H1 (cell line): ENCODE data around the gene THBS1. TPM values are rescaled to one million over a fixed set of nuclear protein-coding genes. Genes with fewer than 3 reads are reported as not detected.

Source experiments
- CTCF ChIA-PET: fragments of 300-600 bp; sonication (Branson Sonifier 250); formaldehyde crosslinking; loops from one replicate; lab custom pipeline; 2021; ENCODE audit not compliant: partially characterized antibody; lab: Charles Lee
- POLR2A ChIA-PET: fragments of 300-600 bp; sonication (Branson Sonifier 250); formaldehyde crosslinking; loops from one replicate; lab custom pipeline; 2021; ENCODE audit warnings: inconsistent platforms; ENCODE audit not compliant: partially characterized antibody; lab: Charles Lee
- DNase-seq, 2 experiments: peaks; one replicate each; pipeline versions ENCODE4 v3.0.0 to v3.0.0-alpha.2; 2010 to 2022; ENCODE audit warnings: low spot score in 2 of 2, low read depth in 1 of 2, mixed read lengths in 1 of 2
- FAIRE-seq: peaks from 2 replicates; lab custom pipeline; 2011; peaks lifted over from hg19 to GRCh38; lab: Jason Lieb, UNC
- H2AFZ ChIP-seq: 2 replicates; pipeline ENCODE4 v1.8.1; 2012; ENCODE audit warnings: low read length, inconsistent platforms
- H2AK5ac ChIP-seq: 2 replicates; pipeline ENCODE4 v1.6.1; 2013; ENCODE audit warnings: low read depth, low read length
- H2BK120ac ChIP-seq: replicated peaks from 2 replicates; pipeline ENCODE3; 2013; ENCODE audit warnings: low read depth, low read length, inconsistent platforms
- H2BK12ac ChIP-seq: 2 replicates; pipeline ENCODE4 v1.6.1; 2013; ENCODE audit warnings: low read depth, low read length
- H2BK15ac ChIP-seq: 2 replicates; pipeline ENCODE4 v1.6.1; 2013; ENCODE audit warnings: low read length
- H2BK20ac ChIP-seq: 2 replicates; pipeline ENCODE4 v1.6.1; 2013; ENCODE audit warnings: low read length
- H2BK5ac ChIP-seq: 2 replicates; pipeline ENCODE4 v1.6.1; 2013; ENCODE audit warnings: low read depth, low read length
- H3K14ac ChIP-seq: 2 replicates; pipeline ENCODE4 v1.6.1; 2013; ENCODE audit warnings: inconsistent platforms; ENCODE audit not compliant: insufficient read length
- H3K18ac ChIP-seq: 2 replicates; pipeline ENCODE4 v1.6.1; 2013; ENCODE audit warnings: low read length; ENCODE audit errors: extremely low read depth
- H3K23ac ChIP-seq: 2 replicates; pipeline ENCODE4 v1.6.1; 2013; ENCODE audit warnings: inconsistent platforms; ENCODE audit not compliant: insufficient read length
- H3K23me2 ChIP-seq: 2 replicates; pipeline ENCODE4 v1.6.1; 2013; ENCODE audit warnings: low read depth, low read length
- H3K27ac ChIP-seq: 2 replicates; pipeline ENCODE4 v1.6.1; 2011; ENCODE audit warnings: low read depth, low read length, inconsistent platforms
- H3K27me3 ChIP-seq, 4 experiments: replicated peaks in 1 of 4; 1 replicate in 1 of 4; 2 replicates in 3 of 4; pipeline versions ENCODE4 v1.6.1 to v1.8.1; 2011 to 2013; ENCODE audit warnings: low read length in 3 of 4, mild to moderate bottlenecking in 3 of 4, inconsistent platforms in 2 of 4, mixed read lengths in 2 of 4, moderate library complexity in 1 of 4; ENCODE audit not compliant: control insufficient read depth in 3 of 4, insufficient read depth in 3 of 4; ENCODE audit errors: extremely low read depth in 1 of 4
- H3K36me3 ChIP-seq, 4 experiments: 2 replicates each; pipeline versions ENCODE4 v1.6.1 to v1.8.1; 2011 to 2013; ENCODE audit warnings: mild to moderate bottlenecking in 4 of 4, low read length in 3 of 4, moderate library complexity in 2 of 4, control low read depth in 1 of 4, inconsistent platforms in 1 of 4; ENCODE audit not compliant: insufficient read depth in 4 of 4, control insufficient read depth in 2 of 4
- H3K4ac ChIP-seq: replicated peaks from 2 replicates; pipeline ENCODE3; 2013; ENCODE audit warnings: low read length, low read depth, mixed read lengths, inconsistent platforms; ENCODE audit not compliant: insufficient read length
- H3K4me1 ChIP-seq, 4 experiments: replicated peaks in 1 of 4; 1 replicate in 1 of 4; 2 replicates in 3 of 4; pipeline versions ENCODE4 v1.6.1 to v1.8.1; 2011 to 2013; ENCODE audit warnings: low read length in 3 of 4, inconsistent platforms in 2 of 4, mixed read lengths in 1 of 4; ENCODE audit not compliant: insufficient read depth in 4 of 4, control insufficient read depth in 3 of 4
- H3K4me2 ChIP-seq, 2 experiments: 2 replicates each; pipeline versions ENCODE4 v1.6.1 to v1.8.1; 2011 to 2013; ENCODE audit warnings: low read depth in 2 of 2, low read length in 2 of 2, control low read depth in 1 of 2, inconsistent platforms in 1 of 2, mild to moderate bottlenecking in 1 of 2; ENCODE audit not compliant: insufficient read depth in 1 of 2
- H3K4me3 ChIP-seq, 4 experiments: fragments of 200-600, 300-600 bp in 1 of 4; sonication (generic), shearing (Covaris generic), sonication (Bioruptor Twin) in 1 of 4; 2 replicates each; pipeline versions ENCODE4 v1.5.1 to v1.8.1; 2011 to 2016; ENCODE audit warnings: low read length in 4 of 4, low read depth in 3 of 4, control low read depth in 2 of 4, inconsistent platforms in 2 of 4, mild to moderate bottlenecking in 2 of 4, mixed read lengths in 1 of 4, moderate library complexity in 1 of 4; ENCODE audit not compliant: insufficient read depth in 2 of 4; ENCODE audit errors: extremely low read depth in 1 of 4
- H3K56ac ChIP-seq: replicated peaks from 2 replicates; pipeline ENCODE3; 2013; ENCODE audit warnings: low read depth, mild to moderate bottlenecking, mixed read lengths, low read length, inconsistent platforms; ENCODE audit not compliant: insufficient read length
- H3K79me1 ChIP-seq: 2 replicates; pipeline ENCODE4 v1.6.1; 2013; ENCODE audit warnings: low read depth, low read length, control low read depth
- H3K79me2 ChIP-seq, 2 experiments: 2 replicates each; pipeline versions ENCODE4 v1.6.1 to v1.8.1; 2012 to 2013; ENCODE audit warnings: low read length in 2 of 2, mild to moderate bottlenecking in 2 of 2, inconsistent platforms in 1 of 2; ENCODE audit not compliant: insufficient read depth in 2 of 2, control insufficient read depth in 1 of 2
- H3K9ac ChIP-seq, 4 experiments: replicated peaks in 1 of 4; 1 replicate in 1 of 4; 2 replicates in 3 of 4; pipeline versions ENCODE4 v1.6.1 to v1.8.1; 2011 to 2013; ENCODE audit warnings: low read depth in 3 of 4, low read length in 3 of 4, control low read depth in 2 of 4, mild to moderate bottlenecking in 2 of 4, moderate library complexity in 2 of 4, inconsistent platforms in 1 of 4; ENCODE audit errors: extremely low read depth in 1 of 4
- H3K9me3 ChIP-seq, 2 experiments: 2 replicates each; pipeline versions ENCODE4 v1.6.1 to v1.8.1; 2012 to 2013; ENCODE audit warnings: mild to moderate bottlenecking in 2 of 2, moderate library complexity in 2 of 2, control low read depth in 1 of 2, inconsistent platforms in 1 of 2, low read depth in 1 of 2, low read length in 1 of 2, mixed read lengths in 1 of 2; ENCODE audit not compliant: insufficient read depth in 2 of 2
- H4K20me1 ChIP-seq, 2 experiments: replicated peaks in 1 of 2; 2 replicates each; pipeline versions ENCODE3 to v1.8.1; 2011 to 2013; ENCODE audit warnings: inconsistent platforms in 2 of 2, low read length in 2 of 2, mild to moderate bottlenecking in 1 of 2; ENCODE audit not compliant: insufficient read depth in 2 of 2, control insufficient read depth in 1 of 2
- H4K5ac ChIP-seq: 2 replicates; pipeline ENCODE4 v1.6.1; 2013; ENCODE audit warnings: low read length, low read depth, mixed read lengths, inconsistent platforms; ENCODE audit not compliant: insufficient read length
- H4K8ac ChIP-seq: 2 replicates; pipeline ENCODE4 v1.8.0; 2013; ENCODE audit warnings: mild to moderate bottlenecking, moderate library complexity, low read length, inconsistent platforms; ENCODE audit not compliant: insufficient read depth; ENCODE audit errors: extremely low read depth
- H4K91ac ChIP-seq: replicated peaks from 2 replicates; pipeline ENCODE3; 2013; ENCODE audit warnings: low read length, mixed read lengths, inconsistent platforms; ENCODE audit not compliant: insufficient read length
- CBX8 ChIP-seq: fragments of 300-800, 300-1000 bp; sonication (generic); IDR thresholded peaks from 2 replicates; pipeline ENCODE4 v1.7.1; 2016; ENCODE audit warnings: low read depth, low read length, borderline replicate concordance
- CTBP2 ChIP-seq: IDR thresholded peaks from 2 replicates; pipeline ENCODE4 v1.7.0; 2011; ENCODE audit warnings: borderline replicate concordance, mild to moderate bottlenecking, moderate library complexity, mixed read lengths, low read length; ENCODE audit not compliant: insufficient read depth, insufficient read length
- SAP30 ChIP-seq: fragments of 300-600 bp; sonication (generic); IDR thresholded peaks from 2 replicates; pipeline ENCODE4 v1.7.1; 2012; ENCODE audit warnings: low read length, moderate library complexity, mild to moderate bottlenecking, inconsistent platforms; ENCODE audit not compliant: insufficient read depth, insufficient replicate concordance
- SRF ChIP-seq: IDR thresholded peaks from 2 replicates; pipeline ENCODE4 v1.6.1; 2011; ENCODE audit warnings: mild to moderate bottlenecking, low read depth, low read length, moderate library complexity
- TAF1 ChIP-seq: IDR thresholded peaks from 2 replicates; pipeline ENCODE4 v1.6.1; 2011; ENCODE audit warnings: mild to moderate bottlenecking, low read depth, low read length
- TAF7 ChIP-seq: optimal IDR thresholded peaks from 2 replicates; pipeline ENCODE3; 2011; ENCODE audit warnings: low read depth, mild to moderate bottlenecking, inconsistent platforms, low read length, moderate library complexity, borderline replicate concordance
- YY1 ChIP-seq: IDR thresholded peaks from 2 replicates; pipeline ENCODE4 v1.6.1; 2011; ENCODE audit warnings: low read depth, mild to moderate bottlenecking, low read length
- WGBS, 2 experiments: shearing (Covaris generic) in 1 of 2; methylation state at CpG; one replicate each; pipeline versions ENCODE4 v1.1.6 to v1.1.7; 2013 to 2015; ENCODE audit warnings: low lambda C conversion rate in 2 of 2, mixed read lengths in 2 of 2, inconsistent platforms in 1 of 2, low coverage in 1 of 2, missing lambda C conversion rate in 1 of 2; ENCODE audit not compliant: insufficient replicate concordance in 2 of 2, insufficient coverage in 1 of 2, insufficient read length in 1 of 2; ENCODE audit errors: extremely low coverage in 1 of 2, missing lambda C conversion rate in 1 of 2; 5-methylcytosine and 5-hydroxymethylcytosine counted together
- polyA plus RNA-seq, 7 experiments: library from polyadenylated mRNA; depleted of rRNA in 3 of 7; stranded (reverse) in 5 of 7; unstranded in 2 of 7; fragments of >200 nt in 5 of 7; fragments of 200-250 nt in 2 of 7; gene quantifications; 1 replicate in 5 of 7; 2 replicates in 1 of 7; 4 replicates in 1 of 7; pipeline versions ENCODE4 v1.2.1 to v1.2.3, GENCODE V29; 2011 to 2013; ENCODE audit warnings: missing spikeins in 2 of 7, mixed read lengths in 2 of 7
- total RNA-seq: library from RNA; stranded (reverse); fragmentation: NEBNext Ultra II Directional; extraction: Animal tissue kit (Norgen Biotek cat#: 25700); gene quantifications from 2 replicates; pipeline ENCODE4 v1.2.1, GENCODE V29; 2021

The THBS1 gene
- total and polyA plus RNA-seq, 2 of the 8 experiments (the other 6 are each of a cell fraction or from before 2014, with no cell fraction given): 10.3 to 63.3 TPM

GRCh38 chr15:39551476-39551875 lies 29.4 kb upstream of the THBS1 start:
- Histone ChIP-seq H3K79me2 (no peaks in the 10 kb centered on the region), H3K23ac (no peak overlapping the region), H2BK15ac (no peak overlapping the region), H2AK5ac (no peak overlapping the region), H2BK120ac (no peak overlapping the region), H3K23me2 (no peaks in the 10 kb centered on the region), H3K14ac (no peak overlapping the region), H3K4me2 (no peak overlapping the region), H4K20me1 (no peaks in the 10 kb centered on the region), H3K27ac (no peak overlapping the region), H3K9ac (no peak overlapping the region), H3K79me1 (no peaks in the 10 kb centered on the region), H3K36me3 (no peaks in the 10 kb centered on the region), H3K27me3 (peaks cover 0 to 1% (median 0%) of the 10 kb centered on the region in 4 experiments; a peak in 1 of 7 replicates), H2AFZ (no peak overlapping the region), H3K4ac (no peak overlapping the region), H2BK5ac (no peak overlapping the region), H4K8ac (no peak overlapping the region), H2BK12ac (no peak overlapping the region), H3K4me1 (peaks cover 0 to 5% (median 0%) of the 10 kb centered on the region in 4 experiments; a peak in 1 of 7 replicates), H4K91ac (no peak overlapping the region), H4K5ac (no peak overlapping the region), H3K4me3 (no peak overlapping the region), H3K18ac (no peak overlapping the region), H2BK20ac (no peak overlapping the region), H3K9me3 (no peaks in the 10 kb centered on the region), H3K56ac (no peak overlapping the region)
- CTCF ChIA-PET: interaction anchor here (1.3 kb wide), 1 partner anchor 9 kb away, joined by 3 read pairs; no protein-coding TSS in a partner anchor
- 89 to 100% methylated on average over 1 to 2 of the region's 2 CpGs for WGBS, 2 experiments
- POLR2A ChIA-PET: no interaction called here
- DNase-seq (no peak), FAIRE-seq (no peak)
- TF ChIP-seq CBX8 (no peak), YY1 (no peak), TAF7 (no peak), SRF (no peak), CTBP2 (no peak), TAF1 (no peak), SAP30 (no peak)
